Gastrocnemius medialis (tissue), 4 donors: ENCODE data around the gene CTIF.

Source experiments
- POLR2A ChIP-seq, 2 donors: fragments of 450-650 bp; IDR thresholded peaks; one replicate each; pipeline ENCODE4 v1.6.1; 2017; ENCODE audit warnings: antibody characterized with exemption in 2 of 2, mild to moderate bottlenecking in 2 of 2, moderate library complexity in 2 of 2
- TF ChIP-seq, protein P1 (sequence below), 5 experiments: fragments of 450-650 bp in 3 of 5; fragments of 200-600 bp in 2 of 5; sonication (generic) in 2 of 5; IDR thresholded peaks in 4 of 5; conservative IDR thresholded peaks in 1 of 5; 1 replicate in 4 of 5; 2 replicates in 1 of 5; pipeline ENCODE4 v1.5.1; 2016 to 2019; ENCODE audit warnings: antibody characterized with exemption in 5 of 5, mild to moderate bottlenecking in 3 of 5, moderate library complexity in 3 of 5

DNA sequence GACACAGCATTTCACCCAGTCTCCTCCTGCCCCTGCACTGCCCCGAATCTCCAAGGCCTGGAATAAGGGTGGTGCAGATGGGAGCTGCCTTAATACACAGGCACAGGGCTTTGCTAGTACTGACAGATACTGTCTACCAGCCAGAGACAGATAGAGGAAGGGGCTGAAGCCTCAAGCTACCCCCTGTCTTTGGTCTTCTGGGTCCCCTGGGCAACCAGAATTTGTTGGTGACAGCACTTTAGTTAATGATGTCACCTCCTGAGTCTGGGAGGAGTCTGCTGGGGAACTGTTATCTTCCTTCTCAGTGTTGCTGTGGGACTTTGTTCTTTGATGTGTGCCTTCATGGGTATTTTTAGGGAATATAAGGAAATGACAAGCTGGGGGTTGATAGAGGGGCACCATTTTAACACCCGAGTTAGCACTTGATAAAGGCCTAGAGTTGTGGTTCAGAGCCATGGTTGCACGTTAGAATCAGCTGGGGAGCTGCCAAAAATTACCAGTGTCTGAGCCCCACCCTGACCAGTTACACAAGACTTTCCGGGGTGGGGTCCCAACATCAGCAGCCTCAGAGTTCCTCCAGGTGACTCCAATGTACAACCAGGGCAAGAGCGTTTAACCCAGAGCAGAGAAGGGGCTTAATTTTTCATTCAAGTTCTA lies 275.1 kb downstream of the CTIF start:
- TF ChIP-seq, protein P1, sequence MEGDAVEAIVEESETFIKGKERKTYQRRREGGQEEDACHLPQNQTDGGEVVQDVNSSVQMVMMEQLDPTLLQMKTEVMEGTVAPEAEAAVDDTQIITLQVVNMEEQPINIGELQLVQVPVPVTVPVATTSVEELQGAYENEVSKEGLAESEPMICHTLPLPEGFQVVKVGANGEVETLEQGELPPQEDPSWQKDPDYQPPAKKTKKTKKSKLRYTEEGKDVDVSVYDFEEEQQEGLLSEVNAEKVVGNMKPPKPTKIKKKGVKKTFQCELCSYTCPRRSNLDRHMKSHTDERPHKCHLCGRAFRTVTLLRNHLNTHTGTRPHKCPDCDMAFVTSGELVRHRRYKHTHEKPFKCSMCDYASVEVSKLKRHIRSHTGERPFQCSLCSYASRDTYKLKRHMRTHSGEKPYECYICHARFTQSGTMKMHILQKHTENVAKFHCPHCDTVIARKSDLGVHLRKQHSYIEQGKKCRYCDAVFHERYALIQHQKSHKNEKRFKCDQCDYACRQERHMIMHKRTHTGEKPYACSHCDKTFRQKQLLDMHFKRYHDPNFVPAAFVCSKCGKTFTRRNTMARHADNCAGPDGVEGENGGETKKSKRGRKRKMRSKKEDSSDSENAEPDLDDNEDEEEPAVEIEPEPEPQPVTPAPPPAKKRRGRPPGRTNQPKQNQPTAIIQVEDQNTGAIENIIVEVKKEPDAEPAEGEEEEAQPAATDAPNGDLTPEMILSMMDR (IDR thresholded peaks at IDR 0.05 in 4 of 5, conservative IDR thresholded peaks at IDR 0.05 in 1 of 5) = no peak
- no peak for TF ChIP-seq POLR2A (IDR thresholded peaks at IDR 0.05)
